GM12878 (cell line): ENCODE results near the gene TRIM54. TPM values are rescaled to one million over a fixed set of nuclear protein-coding genes. Genes with fewer than 3 reads are reported as not detected.
A peak's percentile ranks its signal among the peaks of the same experiment; 100 is the strongest.

Experiments
- ATAC-seq: fragments of 200-7000 bp; cut with Tn5 transposase; 3 replicates; pipeline ENCODE4 v1.9.1; 2020; ENCODE audit warnings: mild to moderate bottlenecking, moderate library complexity
- BruUV-seq: library from RNA; stranded (reverse); fragments of 400-500 nt; replicated peaks from 2 replicates; lab custom pipeline; 2021; lab: Mats Ljungman, UMichigan
- CTCF ChIA-PET: fragments of 300-600 bp; sonication (Branson Sonifier 250); formaldehyde crosslinking; extraction: SDS; loops from one replicate; lab custom pipeline; 2021; ENCODE audit warnings: inconsistent platforms; lab: Yijun Ruan, JAX
- POLR2A ChIA-PET: fragments of 350-600 bp; formaldehyde crosslinking; extraction: SDS; loops from one replicate; lab custom pipeline; 2021; ENCODE audit warnings: inconsistent platforms; lab: Charles Lee
- RAD21 ChIA-PET: fragments of 300-600 bp; sonication (Branson Sonifier 250); formaldehyde crosslinking; loops from one replicate; lab custom pipeline; 2023; ENCODE audit warnings: antibody characterized with exemption; ENCODE audit not compliant: unreplicated experiment; lab: Charles Lee
- SMC1A ChIA-PET: fragments of 300-600 bp; sonication (Branson Sonifier 250); formaldehyde crosslinking; loops from one replicate; lab custom pipeline; 2023; ENCODE audit not compliant: unreplicated experiment, uncharacterized antibody; lab: Charles Lee
- DNase-seq: peaks from one replicate; pipeline ENCODE4 v3.0.0-alpha.2; 2011; ENCODE audit warnings: low read depth, low spot score
- FAIRE-seq: peaks from 3 replicates; lab custom pipeline; 2011; peaks lifted over from hg19 to GRCh38; lab: Jason Lieb, UNC
- H2AFZ ChIP-seq: 2 replicates; pipeline ENCODE4 v1.6.0; 2011; ENCODE audit warnings: low read depth, low read length, control low read depth; ENCODE audit not compliant: control insufficient read depth
- H3K27ac ChIP-seq: 2 replicates; pipeline ENCODE4 v1.5.1; 2011; ENCODE audit warnings: control low read depth; ENCODE audit not compliant: control insufficient read depth, insufficient read depth
- H3K27me3 ChIP-seq, 2 experiments: replicated peaks in 1 of 2; 2 replicates each; pipeline versions ENCODE4 v1.6.0 to v1.6.1; 2011; ENCODE audit warnings: low read length in 1 of 2; ENCODE audit not compliant: control insufficient read depth in 2 of 2, insufficient read depth in 2 of 2
- H3K36me3 ChIP-seq, 2 experiments: 2 replicates each; pipeline ENCODE4 v1.5.1; 2011; ENCODE audit warnings: low read length in 1 of 2; ENCODE audit not compliant: control insufficient read depth in 2 of 2, insufficient read depth in 2 of 2
- H3K4me1 ChIP-seq: 2 replicates; pipeline ENCODE4 v1.6.1; 2011; ENCODE audit warnings: mild to moderate bottlenecking, low read length, moderate library complexity, mixed read lengths; ENCODE audit not compliant: control insufficient read depth, insufficient read depth
- H3K4me2 ChIP-seq: 2 replicates; pipeline ENCODE4 v1.6.0; 2011; ENCODE audit warnings: control low read depth; ENCODE audit not compliant: control insufficient read depth, insufficient read depth
- H3K4me3 ChIP-seq: fragments of 200-600 bp; sonication (generic); 2 replicates; pipeline ENCODE4 v1.5.1; 2016
- H3K79me2 ChIP-seq: 2 replicates; pipeline ENCODE4 v1.6.0; 2011; ENCODE audit warnings: low read length; ENCODE audit not compliant: control insufficient read depth, insufficient read depth
- H3K9ac ChIP-seq: 2 replicates; pipeline ENCODE4 v1.8.0; 2011; ENCODE audit warnings: low read length, control low read depth, mixed read lengths; ENCODE audit not compliant: control insufficient read depth, insufficient read depth
- H3K9me3 ChIP-seq: replicated peaks from 3 replicates; pipeline ENCODE4 v1.5.1; 2011; ENCODE audit warnings: mild to moderate bottlenecking, low read length; ENCODE audit not compliant: control insufficient read depth, insufficient read depth
- H4K20me1 ChIP-seq: 2 replicates; pipeline ENCODE4 v1.6.0; 2011; ENCODE audit not compliant: control insufficient read depth, insufficient read depth
- BCL11A ChIP-seq: IDR thresholded peaks from 2 replicates; pipeline ENCODE4 v1.6.1; 2011; ENCODE audit warnings: low read depth, low read length
- BHLHE40 ChIP-seq, 2 experiments: fragments of 450-650 bp in 1 of 2; IDR thresholded peaks; 2 replicates each; pipeline ENCODE4 v1.6.1; 2011 to 2017; ENCODE audit warnings: low read depth in 2 of 2, borderline replicate concordance in 1 of 2, improper control_type of control experiment in 1 of 2, low read length in 1 of 2, mild to moderate bottlenecking in 1 of 2
- CBX3 ChIP-seq: fragments of 200-600 bp; sonication (generic); IDR thresholded peaks from 2 replicates; pipeline ENCODE4 v1.6.1; 2016; ENCODE audit warnings: low read depth, borderline replicate concordance
- JUND ChIP-seq: IDR thresholded peaks from 2 replicates; pipeline ENCODE4 v1.6.1; 2012; ENCODE audit warnings: low read depth, mild to moderate bottlenecking, low read length, improper control_type of control experiment, moderate library complexity
- MXI1 ChIP-seq: fragments of 150-350 bp; IDR thresholded peaks from 2 replicates; pipeline ENCODE4 v1.6.1; 2011; ENCODE audit warnings: low read depth, mild to moderate bottlenecking, inconsistent platforms, low read length, improper control_type of control experiment
- NFYB ChIP-seq: IDR thresholded peaks from 2 replicates; pipeline ENCODE4 v1.6.1; 2011; ENCODE audit warnings: low read depth, mild to moderate bottlenecking, low read length, improper control_type of control experiment, moderate library complexity; ENCODE audit not compliant: insufficient read depth
- NRF1 ChIP-seq: conservative IDR thresholded peaks from 2 replicates; pipeline ENCODE4 v1.6.1; 2011; ENCODE audit warnings: mild to moderate bottlenecking, low read depth, low read length, improper control_type of control experiment
- RB1 ChIP-seq: fragments of 450-650 bp; formaldehyde crosslinking; IDR thresholded peaks from 2 replicates; pipeline ENCODE4 v1.6.1; 2017; ENCODE audit warnings: mild to moderate bottlenecking, borderline replicate concordance
- SIX5 ChIP-seq: IDR thresholded peaks from 2 replicates; pipeline ENCODE4 v1.6.1; 2011; ENCODE audit warnings: mild to moderate bottlenecking, low read depth, low read length, moderate library complexity; ENCODE audit not compliant: severe bottlenecking
- TAF1 ChIP-seq: IDR thresholded peaks from 2 replicates; pipeline ENCODE4 v1.6.1; 2011; ENCODE audit warnings: mild to moderate bottlenecking, low read depth, low read length, borderline replicate concordance
- TCF7 ChIP-seq: IDR thresholded peaks from 2 replicates; pipeline ENCODE4 v1.6.1; 2014; ENCODE audit warnings: antibody characterized with exemption, borderline replicate concordance
- ZBTB40 ChIP-seq: fragments of 450-650 bp; IDR thresholded peaks from 2 replicates; pipeline ENCODE4 v1.6.1; 2016; ENCODE audit warnings: mild to moderate bottlenecking, moderate library complexity, borderline replicate concordance
- WGBS: methylation state at CpG from one replicate; pipeline ENCODE4 v1.1.6; 2016; ENCODE audit warnings: low lambda C conversion rate; ENCODE audit not compliant: insufficient replicate concordance, insufficient coverage; ENCODE audit errors: missing lambda C conversion rate; 5-methylcytosine and 5-hydroxymethylcytosine counted together
- in situ Hi-C: fragments of 300-500 bp; cut with MboI; formaldehyde crosslinking; loops from 9 replicates; pipeline ENCODE4 v1.14.3; 2018; ENCODE audit warnings: mixed read lengths
- intact Hi-C: fragments of 100-400 bp; cut with micrococcal nuclease; formaldehyde crosslinking; loops from one replicate; pipeline ENCODE4 v1.14.2; 2022; ENCODE audit not compliant: unreplicated experiment
- polyA plus RNA-seq, 11 experiments: library from polyadenylated mRNA; depleted of rRNA in 4 of 11; unstranded in 6 of 11; stranded (reverse) in 5 of 11; fragments of >200 nt; fragmentation: Nextera tagmentation in 4 of 11; fragmentation: Illumina TruSeq in 1 of 11; extraction: Ambion mirVana in 4 of 11; extraction: Trizol in 1 of 11; gene quantifications; 1 replicate in 1 of 11; 2 replicates in 10 of 11; pipeline versions ENCODE4 v1.2.1 to v1.2.3, GENCODE V29; 2011 to 2016; ENCODE audit warnings: inconsistent platforms in 2 of 11, missing spikeins in 2 of 11, low read depth in 1 of 11
- total RNA-seq, 4 experiments: library from RNA; depleted of rRNA in 3 of 4; stranded (reverse); fragments of >200 nt in 3 of 4; fragmentation: Illumina TruSeq in 1 of 4; extraction: Trizol in 1 of 4; gene quantifications; 2 replicates each; pipeline versions ENCODE4 v1.2.1 to v1.2.3, GENCODE V29; 2013 to 2021

TRIM54 gene
- total and polyA plus RNA-seq, 10 of the 15 experiments (the other 5 are each of a cell fraction or from before 2014, with no cell fraction given) = 0.03 to 0.08 TPM; not detected in 8

- H3K27ac ChIP-seq = no peak overlapping the region
- ChIA-PET CTCF (interaction anchor here (0.6 to 0.8 kb wide), 2 partner anchors 87 to 711 kb away, joined by 3 to 4 read pairs; no protein-coding TSS in a partner anchor), SMC1A (interaction anchor here (1.3 kb wide), 1 partner anchor 23 kb away, joined by 3 read pairs; no protein-coding TSS in a partner anchor), RAD21 (no interaction called here), POLR2A (no interaction called here)
- intact Hi-C loops (no loop called here), in situ Hi-C loops (no loop called here)
- H3K27me3 ChIP-seq = peaks cover 11 to 12% of the 10 kb centered on the region in 2 experiments
- no peaks in the 10 kb centered on the region for H3K36me3 ChIP-seq
- H3K9ac ChIP-seq = no peak overlapping the region
- WGBS = 10% methylated on average over 7 of the region's 7 CpGs
- no peak overlapping the region for H3K4me2 ChIP-seq
- H4K20me1 ChIP-seq = no peaks in the 10 kb centered on the region
- DNase-seq (no peak), ATAC-seq (no peak), FAIRE-seq (no peak)
- BruUV-seq = no TSS peak
- no peak overlapping the region for H3K4me3 ChIP-seq
- no peaks in the 10 kb centered on the region for H3K79me2 ChIP-seq
- H3K4me1 ChIP-seq = no peaks in the 10 kb centered on the region
- TF ChIP-seq BHLHE40 (IDR thresholded peaks at IDR 0.05; ENCODE audit: borderline replicate concordance in 1 of 2, low read depth in 2 of 2, low read length in 1 of 2) (0 out of 4 replicates have a peak, but pooled peaks of 1 of the 2 experiments have one; percentile 10), SIX5 (no peak)
- no peaks in the 10 kb centered on the region for H3K9me3 ChIP-seq
- H2AFZ ChIP-seq = no peak overlapping the region
Measured at GRCh38 chr2:27256855-27257454, 25.3 kb upstream of the TRIM54 start.

- Histone ChIP-seq H4K20me1 (no peaks in the 10 kb centered on the region), H3K4me2 (no peak overlapping the region), H3K9ac (no peak overlapping the region), H3K9me3 (no peaks in the 10 kb centered on the region), H3K27me3 (peaks cover 13 to 20% of the 10 kb centered on the region in 2 experiments), H3K79me2 (no peaks in the 10 kb centered on the region), H3K27ac (no peak overlapping the region), H3K4me1 (no peaks in the 10 kb centered on the region), H3K36me3 (no peaks in the 10 kb centered on the region), H3K4me3 (no peak overlapping the region), H2AFZ (no peak overlapping the region)
- ChIA-PET RAD21 (no interaction called here), SMC1A (no interaction called here), POLR2A (no interaction called here), CTCF (no interaction called here)
- no peak for ATAC-seq
- no peak for TF ChIP-seq NFYB
- no peak for TF ChIP-seq RB1
- TF ChIP-seq MXI1 = no peak
- TF ChIP-seq ZBTB40 = no peak
- no peak for TF ChIP-seq BCL11A
- no peak for TF ChIP-seq CBX3
- TF ChIP-seq TCF7 = no peak
- no peak for TF ChIP-seq NRF1
- TF ChIP-seq TAF1 = no peak
- no peak for TF ChIP-seq JUND
- FAIRE-seq = no peak
- BruUV-seq = no TSS peak
- in situ Hi-C loops = no loop called here
- WGBS = 54% methylated on average over 8 of the region's 8 CpGs
- DNase-seq = no peak
- intact Hi-C loops = no loop called here
Measured at GRCh38 chr2:27258051-27258450, 24.2 kb upstream of the TRIM54 start.
